ENCODE results near the gene CAMTA2. TPM values are rescaled to one million over a fixed set of nuclear protein-coding genes. Genes with fewer than 3 reads are reported as not detected.
A peak's percentile ranks its signal among the peaks of the same experiment; 100 is the strongest.

CAMTA2 gene, protein sequence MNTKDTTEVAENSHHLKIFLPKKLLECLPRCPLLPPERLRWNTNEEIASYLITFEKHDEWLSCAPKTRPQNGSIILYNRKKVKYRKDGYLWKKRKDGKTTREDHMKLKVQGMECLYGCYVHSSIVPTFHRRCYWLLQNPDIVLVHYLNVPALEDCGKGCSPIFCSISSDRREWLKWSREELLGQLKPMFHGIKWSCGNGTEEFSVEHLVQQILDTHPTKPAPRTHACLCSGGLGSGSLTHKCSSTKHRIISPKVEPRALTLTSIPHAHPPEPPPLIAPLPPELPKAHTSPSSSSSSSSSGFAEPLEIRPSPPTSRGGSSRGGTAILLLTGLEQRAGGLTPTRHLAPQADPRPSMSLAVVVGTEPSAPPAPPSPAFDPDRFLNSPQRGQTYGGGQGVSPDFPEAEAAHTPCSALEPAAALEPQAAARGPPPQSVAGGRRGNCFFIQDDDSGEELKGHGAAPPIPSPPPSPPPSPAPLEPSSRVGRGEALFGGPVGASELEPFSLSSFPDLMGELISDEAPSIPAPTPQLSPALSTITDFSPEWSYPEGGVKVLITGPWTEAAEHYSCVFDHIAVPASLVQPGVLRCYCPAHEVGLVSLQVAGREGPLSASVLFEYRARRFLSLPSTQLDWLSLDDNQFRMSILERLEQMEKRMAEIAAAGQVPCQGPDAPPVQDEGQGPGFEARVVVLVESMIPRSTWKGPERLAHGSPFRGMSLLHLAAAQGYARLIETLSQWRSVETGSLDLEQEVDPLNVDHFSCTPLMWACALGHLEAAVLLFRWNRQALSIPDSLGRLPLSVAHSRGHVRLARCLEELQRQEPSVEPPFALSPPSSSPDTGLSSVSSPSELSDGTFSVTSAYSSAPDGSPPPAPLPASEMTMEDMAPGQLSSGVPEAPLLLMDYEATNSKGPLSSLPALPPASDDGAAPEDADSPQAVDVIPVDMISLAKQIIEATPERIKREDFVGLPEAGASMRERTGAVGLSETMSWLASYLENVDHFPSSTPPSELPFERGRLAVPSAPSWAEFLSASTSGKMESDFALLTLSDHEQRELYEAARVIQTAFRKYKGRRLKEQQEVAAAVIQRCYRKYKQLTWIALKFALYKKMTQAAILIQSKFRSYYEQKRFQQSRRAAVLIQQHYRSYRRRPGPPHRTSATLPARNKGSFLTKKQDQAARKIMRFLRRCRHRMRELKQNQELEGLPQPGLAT
- total RNA-seq: 12.5 and 17.4 TPM in 2 replicates
- long read RNA-seq: 0 reads

DNA sequence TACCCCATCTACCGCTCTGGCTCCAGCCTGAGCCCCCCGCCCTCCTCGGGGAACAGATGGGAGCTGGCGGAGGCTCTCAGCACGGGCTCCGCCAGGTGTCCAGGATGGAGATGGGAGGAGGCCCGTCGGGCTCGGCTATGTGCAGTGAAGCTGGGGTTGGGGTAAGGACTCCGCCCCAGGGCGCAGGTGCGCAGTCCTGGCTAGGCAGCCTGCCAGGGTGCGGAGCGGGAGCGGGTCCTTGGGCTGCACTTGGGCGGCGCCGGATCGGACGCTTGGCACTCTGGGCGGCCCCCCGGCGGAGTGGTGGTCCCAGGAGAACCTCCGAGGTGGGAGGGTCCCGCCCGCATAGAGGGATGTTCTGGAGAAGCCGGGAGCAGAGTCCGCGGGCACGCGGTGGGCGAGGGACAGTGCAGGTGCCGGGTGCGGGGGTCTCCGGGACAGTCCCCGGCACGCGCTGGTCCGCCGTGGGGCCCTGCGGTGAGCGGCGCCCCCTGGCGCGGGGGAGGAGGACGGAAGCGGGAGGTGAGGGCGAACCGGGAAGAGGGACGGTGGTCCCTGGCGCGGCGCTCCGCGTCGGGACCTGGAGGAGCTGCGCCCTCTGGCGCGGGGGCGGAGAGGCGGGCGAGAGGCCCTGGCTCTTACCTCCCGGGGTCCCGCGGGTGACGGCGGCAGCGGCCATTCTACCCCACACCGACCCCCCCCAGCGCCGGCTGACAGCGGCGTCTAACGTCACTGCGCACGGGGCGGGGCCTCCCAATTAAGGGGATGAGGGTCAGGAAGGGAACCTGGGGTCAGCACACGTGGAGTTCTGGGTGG lies at the start of gene CAMTA2:
TSS of gene CAMTA2 (minus strand) at position 725 of the 816 bp plus-strand sequence. CDS start 1,453 bp downstream, outside the sequence.
- peaks cover 28% of the 10 kb centered on the region for H3K4me1 Mint-ChIP-seq
- H3K27ac Mint-ChIP-seq (ENCODE audit: unreplicated experiment): no peak within 1 kb of the TSS
- no peaks in the 10 kb centered on the region for H3K9me3 Mint-ChIP-seq
- TF ChIP-seq, protein P1, sequence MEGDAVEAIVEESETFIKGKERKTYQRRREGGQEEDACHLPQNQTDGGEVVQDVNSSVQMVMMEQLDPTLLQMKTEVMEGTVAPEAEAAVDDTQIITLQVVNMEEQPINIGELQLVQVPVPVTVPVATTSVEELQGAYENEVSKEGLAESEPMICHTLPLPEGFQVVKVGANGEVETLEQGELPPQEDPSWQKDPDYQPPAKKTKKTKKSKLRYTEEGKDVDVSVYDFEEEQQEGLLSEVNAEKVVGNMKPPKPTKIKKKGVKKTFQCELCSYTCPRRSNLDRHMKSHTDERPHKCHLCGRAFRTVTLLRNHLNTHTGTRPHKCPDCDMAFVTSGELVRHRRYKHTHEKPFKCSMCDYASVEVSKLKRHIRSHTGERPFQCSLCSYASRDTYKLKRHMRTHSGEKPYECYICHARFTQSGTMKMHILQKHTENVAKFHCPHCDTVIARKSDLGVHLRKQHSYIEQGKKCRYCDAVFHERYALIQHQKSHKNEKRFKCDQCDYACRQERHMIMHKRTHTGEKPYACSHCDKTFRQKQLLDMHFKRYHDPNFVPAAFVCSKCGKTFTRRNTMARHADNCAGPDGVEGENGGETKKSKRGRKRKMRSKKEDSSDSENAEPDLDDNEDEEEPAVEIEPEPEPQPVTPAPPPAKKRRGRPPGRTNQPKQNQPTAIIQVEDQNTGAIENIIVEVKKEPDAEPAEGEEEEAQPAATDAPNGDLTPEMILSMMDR (conservative IDR thresholded peaks at IDR 0.05): peak; percentile 82
- peak within 1 kb of the TSS; percentile 88 for H3K4me3 Mint-ChIP-seq
- no peaks in the 10 kb centered on the region for H3K36me3 Mint-ChIP-seq (ENCODE audit: low read depth)
- DNase-seq (ENCODE audit: low read depth, low spot score): peak; percentile 70
- H3K27me3 Mint-ChIP-seq (ENCODE audit: low read depth): no peaks in the 10 kb centered on the region

DNA sequence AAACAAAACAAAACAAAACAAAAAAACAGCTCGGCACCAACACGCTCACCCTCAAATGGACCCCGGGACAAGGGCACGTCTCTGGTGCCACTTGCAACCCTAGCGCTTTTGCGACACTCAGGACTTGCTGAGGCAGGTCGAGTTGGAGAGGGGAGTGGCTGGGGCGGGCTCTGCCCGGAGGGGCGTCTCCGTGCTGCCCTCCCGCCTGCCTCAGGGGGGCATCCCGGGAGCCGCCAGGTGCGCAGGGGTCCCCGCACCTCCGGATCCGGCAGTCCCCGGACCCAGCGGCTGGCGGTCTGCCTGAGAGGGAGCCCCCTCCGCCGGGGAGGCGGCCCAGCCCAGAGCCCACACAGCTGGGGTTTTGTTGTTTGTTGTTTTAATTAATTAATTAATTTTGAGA lies 47.8 kb upstream of the CAMTA2 start, which contains the start of gene SLC52A1:
TSS of gene SLC52A1 (minus strand) at position 112 of the 400 bp plus-strand sequence. CDS start 820 bp downstream, outside the sequence.
- Mint-ChIP-seq H3K4me1 (peaks cover 5% of the 10 kb centered on the region), H3K36me3 (ENCODE audit: low read depth) (no peaks in the 10 kb centered on the region), H3K27me3 (ENCODE audit: low read depth) (peaks cover 44% of the 10 kb centered on the region), H3K9me3 (peaks cover 4% of the 10 kb centered on the region), H3K4me3 (no peak within 1 kb of the TSS), H3K27ac (ENCODE audit: unreplicated experiment) (no peak within 1 kb of the TSS)
- DNase-seq (ENCODE audit: low read depth, low spot score): no peak
- TF ChIP-seq, protein P1 (conservative IDR thresholded peaks at IDR 0.05): no peak

DNA sequence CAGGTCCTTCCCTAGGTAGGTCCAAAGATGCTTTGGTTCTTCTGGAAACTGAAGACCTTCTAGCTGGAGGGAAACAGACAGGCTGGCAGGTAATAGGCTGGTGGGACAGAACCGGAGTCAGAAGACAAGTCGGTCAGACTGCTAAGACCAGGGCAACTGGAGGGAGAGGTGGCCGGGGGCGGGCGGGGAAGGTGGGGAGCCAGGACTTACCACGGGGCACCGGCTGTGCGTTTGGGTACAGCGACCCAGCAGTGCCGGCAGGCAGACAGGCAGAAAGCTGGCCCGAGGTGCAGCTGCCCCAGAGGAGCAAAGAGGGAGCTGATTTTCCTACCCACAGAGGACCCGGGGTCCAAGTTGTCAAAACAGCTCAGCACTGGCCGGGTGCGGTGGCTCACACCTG lies 47.2 kb upstream of the CAMTA2 start:
- peaks cover 47% of the 10 kb centered on the region for H3K27me3 Mint-ChIP-seq (ENCODE audit: low read depth)
- peaks cover 5% of the 10 kb centered on the region for H3K4me1 Mint-ChIP-seq
- peaks cover under 1% of the 10 kb centered on the region for H3K9me3 Mint-ChIP-seq
- no peaks in the 10 kb centered on the region for H3K36me3 Mint-ChIP-seq (ENCODE audit: low read depth)
- H3K27ac Mint-ChIP-seq (ENCODE audit: unreplicated experiment): no peak overlapping the region
- no peak for DNase-seq (ENCODE audit: low read depth, low spot score)
- TF ChIP-seq, protein P1 (conservative IDR thresholded peaks at IDR 0.05): no peak
- H3K4me3 Mint-ChIP-seq: no peak overlapping the region

DNA sequence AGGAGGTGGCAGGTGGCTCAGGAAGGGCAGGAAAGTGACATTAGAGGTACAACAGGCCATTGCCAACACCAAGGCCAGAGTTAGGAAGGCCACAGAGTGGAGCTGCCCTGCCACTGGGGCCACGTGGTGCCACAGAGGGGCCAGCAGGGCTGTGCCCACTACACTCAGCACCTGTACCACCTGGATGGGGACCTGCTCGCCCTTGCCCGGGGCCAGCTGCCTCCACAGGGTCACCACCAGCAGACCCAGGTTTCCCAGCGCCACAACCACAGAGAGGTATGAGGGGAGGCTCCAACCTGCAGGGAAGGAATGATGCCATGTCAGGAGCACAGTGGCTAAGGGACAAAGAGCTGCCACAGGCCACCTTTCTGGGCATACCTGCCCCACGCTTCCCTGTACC lies 46.6 kb upstream of the CAMTA2 start:
- TF ChIP-seq, protein P1 (conservative IDR thresholded peaks at IDR 0.05): no peak
- Mint-ChIP-seq H3K27ac (ENCODE audit: unreplicated experiment) (no peak overlapping the region), H3K4me1 (peaks cover 5% of the 10 kb centered on the region), H3K9me3 (no peaks in the 10 kb centered on the region), H3K4me3 (no peak overlapping the region), H3K36me3 (ENCODE audit: low read depth) (no peaks in the 10 kb centered on the region), H3K27me3 (ENCODE audit: low read depth) (peaks cover 52% of the 10 kb centered on the region)
- no peak for DNase-seq (ENCODE audit: low read depth, low spot score)

Data from neural crest cell (in vitro differentiated cells).